ENCODE data around the gene INTS1. TPM values are rescaled to one million over a fixed set of nuclear protein-coding genes. Genes with fewer than 3 reads are reported as not detected.

INTS1 gene
- total RNA-seq, 1 experiment from 2014 or later = 122 TPM

- intact Hi-C loops (cut with micrococcal nuclease; ENCODE audit: unreplicated experiment) = no loop called here
- Mint-ChIP-seq H3K4me1 (ENCODE audit: low read depth, unreplicated experiment) (peaks cover 16% of the 10 kb centered on the region), H3K27me3 (ENCODE audit: insufficient read depth, unreplicated experiment) (no peaks in the 10 kb centered on the region), H3K27ac (ENCODE audit: unreplicated experiment) (no peak overlapping the region), H3K4me3 (ENCODE audit: unreplicated experiment) (no peak overlapping the region), H3K36me3 (ENCODE audit: insufficient read depth, unreplicated experiment) (peaks cover 39% of the 10 kb centered on the region), H3K9me3 (ENCODE audit: unreplicated experiment) (no peaks in the 10 kb centered on the region)
- no peaks in the 10 kb centered on the region for H3K27me3 ChIP-seq (replicated peaks; ENCODE audit: control insufficient read depth, insufficient read depth, low read length)
- no peak for TF ChIP-seq CTCF (IDR thresholded peaks at IDR 0.05; ENCODE audit: insufficient read depth in 1 of 2, low read depth in 1 of 2, low read length in 1 of 2, severe bottlenecking in 1 of 2, unreplicated experiment in 1 of 2)
- no peak for DNase-seq
- no peaks in the 10 kb centered on the region for H3K36me3 ChIP-seq (ENCODE audit: control insufficient read depth, insufficient read depth, low read length)
- no TSS peak for BruUV-seq (replicated peaks)
- peaks cover 17% of the 10 kb centered on the region for H3K4me1 ChIP-seq
- ChIA-PET POLR2A (no interaction called here), CTCF (interaction anchor here (0.8 kb wide), 1 partner anchor 30 kb away, joined by 4 read pairs; no protein-coding TSS in a partner anchor)
- no peaks in the 10 kb centered on the region for H3K9me3 ChIP-seq
- no peak overlapping the region for H3K4me3 ChIP-seq (ENCODE audit: low read depth, low read length)
These were observed 46.6 kb upstream of the INTS1 start for GRCh38 chr7:1550846-1551155.

GRCh38 chr7:1550005-1550845 lies 46.0 kb upstream of the INTS1 start:
- Histone ChIP-seq H3K4me3 (ENCODE audit: low read depth, low read length) (no peak overlapping the region), H3K36me3 (ENCODE audit: control insufficient read depth, insufficient read depth, low read length) (no peaks in the 10 kb centered on the region), H3K4me1 (peaks cover 13% of the 10 kb centered on the region), H3K27me3 (replicated peaks; ENCODE audit: control insufficient read depth, insufficient read depth, low read length) (no peaks in the 10 kb centered on the region), H3K9me3 (no peaks in the 10 kb centered on the region)
- TF ChIP-seq CTCF (IDR thresholded peaks at IDR 0.05; ENCODE audit: insufficient read depth in 1 of 2, low read depth in 1 of 2, low read length in 1 of 2, severe bottlenecking in 1 of 2, unreplicated experiment in 1 of 2) = no peak
- H3K27ac Mint-ChIP-seq (ENCODE audit: unreplicated experiment) = no peak overlapping the region
- intact Hi-C loops (cut with micrococcal nuclease; ENCODE audit: unreplicated experiment) = no loop called here
- CTCF ChIA-PET = interaction anchor here (0.8 kb wide), 1 partner anchor 30 kb away, joined by 4 read pairs; no protein-coding TSS in a partner anchor
- no peak for DNase-seq
- H3K9me3 Mint-ChIP-seq (ENCODE audit: unreplicated experiment) = no peaks in the 10 kb centered on the region
- no peaks in the 10 kb centered on the region for H3K27me3 Mint-ChIP-seq (ENCODE audit: insufficient read depth, unreplicated experiment)
- no TSS peak for BruUV-seq (replicated peaks)
- H3K4me1 Mint-ChIP-seq (ENCODE audit: low read depth, unreplicated experiment) = peaks cover 10% of the 10 kb centered on the region
- H3K4me3 Mint-ChIP-seq (ENCODE audit: unreplicated experiment) = no peak overlapping the region
- H3K36me3 Mint-ChIP-seq (ENCODE audit: insufficient read depth, unreplicated experiment) = peaks cover 39% of the 10 kb centered on the region
- POLR2A ChIA-PET = no interaction called here

- H3K9me3 ChIP-seq = no peaks in the 10 kb centered on the region
- no peak overlapping the region for H3K4me3 ChIP-seq (ENCODE audit: low read depth, low read length)
- peaks cover 3% of the 10 kb centered on the region for H3K4me1 Mint-ChIP-seq (ENCODE audit: low read depth, unreplicated experiment)
- peak overlapping the region; percentile 21 for H3K27ac Mint-ChIP-seq (ENCODE audit: unreplicated experiment)
- no peaks in the 10 kb centered on the region for H3K27me3 ChIP-seq (replicated peaks; ENCODE audit: control insufficient read depth, insufficient read depth, low read length)
- CTCF ChIA-PET = no interaction called here
- H3K4me1 ChIP-seq = peaks cover 7% of the 10 kb centered on the region
- no peaks in the 10 kb centered on the region for H3K36me3 ChIP-seq (ENCODE audit: control insufficient read depth, insufficient read depth, low read length)
- intact Hi-C loops (cut with micrococcal nuclease; ENCODE audit: unreplicated experiment) = no loop called here
- H3K4me3 Mint-ChIP-seq (ENCODE audit: unreplicated experiment) = no peak overlapping the region
- no peaks in the 10 kb centered on the region for H3K9me3 Mint-ChIP-seq (ENCODE audit: unreplicated experiment)
- no TSS peak for BruUV-seq (replicated peaks)
- no peak for TF ChIP-seq CTCF (IDR thresholded peaks at IDR 0.05; ENCODE audit: insufficient read depth in 1 of 2, low read depth in 1 of 2, low read length in 1 of 2, severe bottlenecking in 1 of 2, unreplicated experiment in 1 of 2)
- H3K36me3 Mint-ChIP-seq (ENCODE audit: insufficient read depth, unreplicated experiment) = peaks cover 41% of the 10 kb centered on the region
- no peaks in the 10 kb centered on the region for H3K27me3 Mint-ChIP-seq (ENCODE audit: insufficient read depth, unreplicated experiment)
- POLR2A ChIA-PET = no interaction called here
- DNase-seq = peak in 1 of 2 experiments; percentile 33
These were observed 45.3 kb upstream of the INTS1 start for GRCh38 chr7:1549357-1550004.
